Stimulated activated CD4-positive, alpha-beta T cell treated with anti-CD3 and anti-CD28 coated beads, Interleukin-4, amount 100 ng/mL, for 1 hour (primary cell): ENCODE measurements around the gene UGT1A1.
A peak's percentile ranks its signal among the peaks of the same experiment; 100 is the strongest.
"Not testable (repeated sequence)": the region's sequence is repeated elsewhere in the genome, so short reads cannot be mapped to it uniquely, and the experiment has no call there.

ENCODE experiments used
- DNase-seq: peaks from one replicate; pipeline ENCODE4 v3.0.0-alpha.2; 2020

UGT1A1 gene

GRCh38 chr2:233760043-233760442, at the start of gene UGT1A1:
Gene UGT1A1, plus strand, starts transcription at chr2:233760270. Its CDS starts 18 bp downstream, at chr2:233760288.
- no peak for DNase-seq

- DNase-seq = peak; percentile 69
Observed at GRCh38 chr2:233711312-233712008, 48.6 kb upstream of the UGT1A1 start.

GRCh38 chr2:233712611-233713261, 47.3 kb upstream of the UGT1A1 start, which contains the start of gene UGT1A5:
Gene UGT1A5, plus strand, starts transcription at chr2:233712907. Its CDS starts 85 bp downstream, at chr2:233712992.
- DNase-seq = no peak

GRCh38 chr2:233713262-233713615, 46.8 kb upstream of the UGT1A1 start:
- DNase-seq = no peak

GRCh38 chr2:233714121-233714520, 45.9 kb upstream of the UGT1A1 start:
- no peak for DNase-seq

- no peak for DNase-seq
Observed at GRCh38 chr2:233718552-233718951, 41.5 kb upstream of the UGT1A1 start, which contains the start of gene UGT1A4. Gene UGT1A4, plus strand, starts transcription at chr2:233718736. Its CDS starts 85 bp downstream, at chr2:233718821.

- DNase-seq = no peak
Observed at GRCh38 chr2:233728723-233729301, 31.3 kb upstream of the UGT1A1 start, which contains the start of gene UGT1A3. Gene UGT1A3, plus strand, starts transcription at chr2:233729042. Its CDS starts 85 bp downstream, at chr2:233729127.

- not testable (repeated sequence) for DNase-seq
Observed at GRCh38 chr2:233736868-233737653, 23.0 kb upstream of the UGT1A1 start.

GRCh38 chr2:233740870-233741269, 19.2 kb upstream of the UGT1A1 start:
- DNase-seq = no peak

GRCh38 chr2:233743464-233744259, 16.4 kb upstream of the UGT1A1 start:
- DNase-seq = no peak

- no peak for DNase-seq
Observed at GRCh38 chr2:233745073-233745755, 14.9 kb upstream of the UGT1A1 start.

- DNase-seq = not testable (repeated sequence)
Observed at GRCh38 chr2:233745838-233746237, 14.2 kb upstream of the UGT1A1 start.

GRCh38 chr2:233746475-233747282, 13.4 kb upstream of the UGT1A1 start:
- DNase-seq = no peak

- DNase-seq = no peak
Observed at GRCh38 chr2:233747283-233747544, 12.9 kb upstream of the UGT1A1 start.

GRCh38 chr2:233750689-233751088, 9.4 kb upstream of the UGT1A1 start:
- not testable (repeated sequence) for DNase-seq

GRCh38 chr2:233751212-233752009, 8.7 kb upstream of the UGT1A1 start:
- not testable (repeated sequence) for DNase-seq

- DNase-seq = no peak
Observed at GRCh38 chr2:233754872-233755611, 5.0 kb upstream of the UGT1A1 start.

- DNase-seq = no peak
Observed at GRCh38 chr2:233756429-233757081, 3.5 kb upstream of the UGT1A1 start.

- DNase-seq = no peak
Observed at GRCh38 chr2:233758141-233758540, 1.9 kb upstream of the UGT1A1 start.
